ENCODE data around the gene FRMD5.

Gene FRMD5

GRCh38 chr15:44159492-44159891, 35.6 kb downstream of the FRMD5 start:
- DNase-seq, result no peak

- no peak for DNase-seq
Measured at GRCh38 chr15:44158111-44158510, 37.0 kb downstream of the FRMD5 start.

GRCh38 chr15:44157679-44158078, 37.4 kb downstream of the FRMD5 start:
- no peak for DNase-seq

DNA sequence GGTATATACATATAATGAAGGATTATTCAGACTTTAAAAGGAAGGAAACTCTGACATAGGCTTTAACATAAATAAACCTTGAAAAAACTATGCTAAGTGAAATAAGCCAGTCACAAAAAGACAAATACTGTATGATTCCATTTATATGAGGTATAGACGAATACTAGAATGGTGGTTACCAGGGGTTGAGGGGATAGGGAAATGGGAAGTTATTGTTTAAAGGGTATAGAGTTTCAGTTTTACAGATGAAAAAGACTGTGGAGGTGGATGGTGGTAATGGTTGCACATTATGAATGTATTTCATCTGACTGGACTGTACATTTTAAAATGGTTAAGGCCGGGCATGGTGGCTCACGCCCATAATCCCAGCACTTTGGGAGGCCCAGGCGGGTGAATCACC, 41.7 kb downstream of the FRMD5 start:
- no peak for DNase-seq

DNA sequence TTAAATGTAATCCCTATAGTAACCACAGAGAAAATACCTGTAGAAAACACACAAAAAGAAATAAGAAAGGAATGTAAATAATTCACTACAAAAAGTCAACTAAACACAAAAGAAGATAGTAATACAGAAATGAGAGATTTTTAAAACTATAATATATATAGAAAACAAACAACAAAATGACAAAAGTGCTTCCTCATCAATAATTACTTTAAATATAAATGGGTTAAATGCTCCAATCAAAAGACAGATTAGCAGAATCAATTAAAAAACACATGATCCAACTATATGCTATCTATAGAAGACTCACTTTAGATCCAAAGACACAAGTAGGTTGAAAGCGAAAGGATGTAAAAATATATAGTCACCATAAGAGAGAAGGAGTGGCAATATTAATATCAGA, 45.8 kb downstream of the FRMD5 start:
- no peak for DNase-seq

DNA sequence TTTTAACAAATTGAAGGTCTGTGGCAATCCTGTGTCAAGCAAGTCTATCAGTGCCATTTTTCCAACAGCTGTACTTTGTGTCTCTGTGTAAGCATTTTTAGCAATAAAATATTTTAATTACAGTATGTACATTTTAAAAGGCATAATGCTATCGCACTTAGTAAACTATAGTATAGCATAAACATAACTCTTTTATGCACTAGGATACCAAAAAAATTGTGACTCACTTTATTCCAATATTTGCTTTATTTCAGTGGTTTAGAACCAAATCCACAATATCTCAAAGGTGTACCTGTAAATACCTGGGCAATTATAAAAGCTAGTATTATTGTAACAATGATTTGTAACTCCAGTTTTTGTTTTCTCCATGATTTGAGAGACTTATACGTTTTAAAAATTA, 46.5 kb downstream of the FRMD5 start:
- no peak for DNase-seq

DNA sequence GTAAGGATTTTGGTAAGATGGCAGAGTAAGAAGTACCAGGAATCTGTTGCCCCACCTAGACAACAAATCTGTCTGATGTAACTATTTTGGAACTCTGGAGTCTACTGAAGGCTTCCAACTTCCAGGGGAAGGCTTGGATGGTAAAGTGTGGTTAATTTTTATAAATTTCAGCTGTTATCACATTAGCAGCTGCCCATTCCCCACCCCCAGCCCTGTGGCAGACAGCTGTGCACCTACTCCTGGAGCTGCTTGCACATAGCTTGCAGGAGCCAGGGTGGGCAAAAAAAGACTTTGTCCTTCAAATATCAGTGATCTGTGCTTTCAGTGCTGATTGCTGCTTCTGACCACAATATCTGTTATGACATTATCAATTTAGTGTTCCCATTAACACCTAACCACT, 47.4 kb downstream of the FRMD5 start:
- DNase-seq, result no peak

GRCh38 chr15:44145495-44145894, 49.6 kb downstream of the FRMD5 start:
- DNase-seq, result no peak

DNA sequence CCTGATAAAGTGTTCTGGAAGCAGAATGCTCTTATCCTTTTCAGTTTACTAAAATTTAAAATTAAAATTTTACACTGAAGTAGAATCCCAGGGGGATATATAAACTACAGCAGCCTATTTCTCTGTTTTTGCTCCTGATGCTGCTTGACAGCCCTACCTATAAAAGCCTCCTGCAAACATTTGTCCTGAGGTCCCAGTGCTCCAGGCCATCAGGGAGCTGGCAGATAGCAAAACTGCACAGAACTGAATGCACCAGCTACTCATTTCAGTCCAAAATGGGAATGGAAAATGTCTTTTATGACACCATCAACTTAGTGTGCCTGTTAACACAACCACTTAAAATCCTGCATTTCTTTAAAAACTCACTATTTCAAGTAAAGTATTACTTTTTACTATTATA, 50.1 kb downstream of the FRMD5 start:
- no peak for DNase-seq

GRCh38 chr15:44144184-44144583, 50.9 kb downstream of the FRMD5 start:
- peak; percentile 56 for DNase-seq

DNA sequence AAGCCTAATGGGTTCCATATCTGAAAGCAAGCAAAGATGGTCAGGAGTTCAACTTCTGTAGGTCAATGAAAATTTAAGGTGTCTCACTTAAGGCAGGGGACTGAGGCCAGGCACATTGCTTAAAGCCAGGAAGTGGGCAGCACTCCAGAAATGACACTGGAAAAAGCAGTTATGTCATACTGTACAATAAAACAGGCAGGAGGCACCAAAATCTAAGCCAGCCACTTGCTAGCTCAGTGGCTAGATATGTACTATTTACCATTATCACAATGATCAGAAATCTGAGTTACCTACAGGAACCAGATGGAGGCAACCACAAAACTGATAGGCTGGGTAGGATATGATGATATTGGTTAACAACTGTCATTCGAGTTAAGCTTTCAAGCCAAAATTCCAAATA, 57.3 kb downstream of the FRMD5 start:
- DNase-seq, result peak; percentile 15

GRCh38 chr15:44136991-44137477, 58.0 kb downstream of the FRMD5 start:
- DNase-seq, result no peak

- no peak for DNase-seq
Measured at GRCh38 chr15:44132057-44132456, 63.0 kb downstream of the FRMD5 start.

- no peak for DNase-seq
Measured at GRCh38 chr15:44130778-44131177, 64.3 kb downstream of the FRMD5 start.

- no peak for DNase-seq
Measured at GRCh38 chr15:44129911-44130310, 65.2 kb downstream of the FRMD5 start.

DNA sequence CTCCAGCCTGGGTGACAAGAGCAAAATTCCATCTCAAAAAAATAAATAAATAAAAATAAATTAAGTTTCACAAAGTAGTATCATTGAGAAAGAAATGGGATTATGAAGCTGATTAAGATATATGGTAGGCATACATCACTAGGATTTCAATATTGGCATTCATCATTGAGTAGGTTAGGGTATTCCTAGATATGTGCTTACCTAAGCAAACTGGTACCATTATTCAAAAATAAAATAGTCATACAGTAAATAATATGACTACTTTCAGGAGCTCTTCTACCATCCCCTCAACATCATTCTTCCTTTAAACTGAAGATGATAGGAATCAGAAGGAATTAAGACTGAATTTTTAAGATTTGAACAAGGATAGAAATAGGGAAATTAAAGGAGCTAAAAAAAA, 66.6 kb downstream of the FRMD5 start:
- DNase-seq, result no peak

GRCh38 chr15:44125879-44126278, 69.2 kb downstream of the FRMD5 start:
- no peak for DNase-seq

DNA sequence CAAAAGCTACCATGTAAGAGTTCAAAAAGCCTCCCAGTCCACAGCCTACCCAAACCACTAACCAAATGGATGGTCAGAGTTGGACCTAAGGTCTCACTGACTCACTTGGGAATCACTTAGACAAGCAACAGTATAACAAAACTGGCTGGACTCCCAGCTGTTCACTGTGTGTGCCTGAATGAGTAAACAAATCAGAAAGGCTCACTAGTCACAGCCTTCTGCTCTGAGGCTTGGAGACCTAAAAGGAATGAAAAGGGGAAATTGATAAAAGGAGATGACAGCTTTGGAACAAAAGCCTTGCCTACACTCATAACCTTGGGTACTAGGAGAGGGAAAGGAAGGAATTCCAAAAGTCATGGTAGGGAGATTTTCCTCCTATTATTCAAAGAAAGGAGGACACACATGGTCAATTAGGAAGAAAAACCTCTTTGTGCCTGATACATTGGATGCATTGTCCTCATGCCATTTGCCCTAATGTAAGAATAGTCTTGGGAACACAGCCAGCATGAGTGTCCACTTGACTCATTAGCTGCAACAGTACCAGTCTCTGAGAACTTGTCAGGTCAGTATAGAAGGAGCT, 92.3 kb downstream of the FRMD5 start:
- no peak for DNase-seq

GRCh38 chr15:44101944-44102343, 93.1 kb downstream of the FRMD5 start:
- no peak for DNase-seq

DNA sequence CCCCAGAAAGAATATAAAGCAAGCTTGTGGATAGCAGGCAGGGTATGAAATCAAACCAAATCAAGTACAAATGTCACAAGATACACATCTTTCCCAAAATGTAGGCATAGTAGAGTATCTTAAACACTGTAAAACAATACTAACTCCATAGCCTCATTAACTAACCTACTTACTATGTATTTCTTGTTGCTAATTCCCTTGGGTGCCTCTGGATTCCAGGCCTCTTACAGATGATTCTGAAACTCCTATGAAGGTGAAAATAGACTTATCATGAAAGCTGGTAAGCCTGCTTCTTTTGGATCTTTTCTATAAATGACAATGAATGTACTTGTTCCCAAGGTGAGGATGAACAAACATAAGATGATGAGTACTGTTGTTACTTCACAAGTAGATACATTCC, 93.8 kb downstream of the FRMD5 start:
- DNase-seq, result no peak

DNA sequence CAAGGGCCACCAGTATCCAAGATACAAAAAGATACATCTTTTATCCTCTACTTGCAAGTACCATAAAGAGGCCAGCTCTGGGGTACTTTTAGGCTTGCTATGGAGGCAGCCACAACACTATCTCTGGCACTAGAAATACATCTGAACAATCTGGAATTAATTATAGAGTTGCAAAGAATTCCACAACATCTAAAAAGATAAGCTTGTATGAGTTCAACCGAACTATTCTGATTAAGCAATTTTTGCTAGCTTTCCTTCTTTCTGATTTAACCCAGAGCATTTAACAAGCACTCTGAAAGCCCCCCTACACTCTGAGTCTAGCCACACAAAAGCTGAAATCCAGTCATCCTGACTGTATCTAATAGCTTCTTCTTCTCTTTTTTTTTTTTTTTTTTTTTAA, 95.4 kb downstream of the FRMD5 start:
- DNase-seq, result no peak

DNA sequence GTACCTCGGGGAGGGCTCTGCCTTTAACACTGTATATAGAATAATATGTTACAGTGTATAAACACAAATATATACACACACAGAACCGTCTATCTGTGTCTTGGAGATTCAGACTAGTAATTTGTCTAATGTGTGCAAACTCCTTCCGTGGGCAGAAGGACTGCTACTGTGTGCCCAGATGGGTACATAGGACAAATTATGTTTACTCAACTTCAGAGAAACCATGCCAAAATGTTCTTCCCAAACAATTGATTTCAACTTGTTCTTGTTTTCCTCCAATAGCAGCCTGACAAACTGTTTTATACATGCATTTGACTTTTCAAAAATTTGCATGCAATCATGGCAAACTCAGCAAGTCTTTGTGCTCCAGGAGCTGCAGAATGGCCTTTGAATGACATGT, 97.5 kb downstream of the FRMD5 start:
- DNase-seq, result no peak

- no peak for DNase-seq
Measured at GRCh38 chr15:44096596-44096995, 98.5 kb downstream of the FRMD5 start.

- no peak for DNase-seq
Measured at GRCh38 chr15:44094781-44095180, 100.3 kb downstream of the FRMD5 start.

GRCh38 chr15:44093836-44094235, 101.2 kb downstream of the FRMD5 start:
- DNase-seq, result no peak

- DNase-seq, result no peak
Measured at GRCh38 chr15:44092221-44092620, 102.8 kb downstream of the FRMD5 start.

Data from hematopoietic multipotent progenitor cell treated with erythropoietin and hydrocortisone succinate and interleukin-3 and kit ligand, for 6 days (in vitro differentiated cells).